Cardiac septum (tissue), 1 donor: Measurements from ENCODE around the gene GPER1. TPM values are rescaled to one million over a fixed set of nuclear protein-coding genes. Genes with fewer than 3 reads are reported as not detected.
"Not testable (repeated sequence)": the region's sequence is repeated elsewhere in the genome, so short reads cannot be mapped to it uniquely, and the experiment has no call there.

Experiments
- DNase-seq: peaks from one replicate; pipeline ENCODE4 v3.0.0-alpha.2; 2020; ENCODE audit warnings: low spot score
- intact Hi-C: fragments of 100-400 bp; cut with DNase I; formaldehyde crosslinking; loops from one replicate; pipeline ENCODE4 v1.14.0; 2022
- long read RNA-seq: library from polyadenylated mRNA; unstranded; transcript quantifications from one replicate; pipeline ENCODE4 v2.0.0, GENCODE V29; 2021
- total RNA-seq: library from RNA; stranded (reverse); fragmentation: NEBNext Ultra II Directional; extraction: Animal tissue kit (Norgen Biotek cat#: 25700); gene quantifications from one replicate; pipeline ENCODE4 v1.2.1, GENCODE V29; 2021
- donor health status: DM: no; HTN: no; CAD: no.

GPER1 gene
- 2.9 TPM for total RNA-seq
- long read RNA-seq, transcript GPER1-202 (2 exons, 2,639 nt): major isoform, 11 of 18 reads
- long read RNA-seq, partial matches to known transcripts: 3 of 18 reads
- long read RNA-seq, other reads (novel, unspliced or antisense): 4 of 18 reads

GRCh38 chr7:1087952-1088920 lies at the start of gene GPER1:
GPER1 (plus strand) TSS chr7:1088113; CDS start chr7:1091729, 3,616 bp downstream.
- intact Hi-C loops: loop anchor here (5.0 kb wide), 2 partner anchors 34 to 49 kb away; a partner anchor contains a TSS
- DNase-seq: no peak

GRCh38 chr7:1040233-1040632 lies 47.7 kb upstream of the GPER1 start:
- DNase-seq, intact Hi-C loops: not testable (repeated sequence)

GRCh38 chr7:1040790-1041189 lies 47.1 kb upstream of the GPER1 start:
- intact Hi-C loops: no loop called here

GRCh38 chr7:1041551-1042491 lies 46.1 kb upstream of the GPER1 start:
- intact Hi-C loops: no loop called here
- no peak for DNase-seq

More at GRCh38 chr7:1040790-1041189, 47.1 kb upstream of the GPER1 start:
- no peak for DNase-seq

- no peak for DNase-seq
- intact Hi-C loops: no loop called here
These were observed 45.5 kb upstream of the GPER1 start for GRCh38 chr7:1042492-1042833.

GRCh38 chr7:1043552-1044188 lies 44.2 kb upstream of the GPER1 start:
- no peak for DNase-seq
- intact Hi-C loops: loop anchor here (1.0 kb wide), 1 partner anchor 14 kb away; no protein-coding TSS in a partner anchor

- intact Hi-C loops: loop anchor here (1.0 kb wide), 1 partner anchor 15 kb away; no protein-coding TSS in a partner anchor
- peak; percentile 97 for DNase-seq
These were observed 43.5 kb upstream of the GPER1 start, which contains the start of gene GPR146 for GRCh38 chr7:1044189-1045068. GPR146 (plus strand) TSS chr7:1044546; CDS start chr7:1057516, 12,970 bp downstream.

GRCh38 chr7:1045069-1046063 lies 42.5 kb upstream of the GPER1 start:
- intact Hi-C loops: no loop called here
- DNase-seq: no peak

- no peak for DNase-seq
- intact Hi-C loops: no loop called here
These were observed 40.9 kb upstream of the GPER1 start for GRCh38 chr7:1046722-1047679.

GRCh38 chr7:1049006-1049741 lies 38.7 kb upstream of the GPER1 start:
- no peak for DNase-seq
- intact Hi-C loops: no loop called here

GRCh38 chr7:1049801-1050200 lies 38.1 kb upstream of the GPER1 start:
- DNase-seq: no peak
- intact Hi-C loops: no loop called here

GRCh38 chr7:1050254-1050906 lies 37.5 kb upstream of the GPER1 start:
- DNase-seq: no peak
- intact Hi-C loops: no loop called here

- DNase-seq: no peak
- intact Hi-C loops: no loop called here
These were observed 36.8 kb upstream of the GPER1 start for GRCh38 chr7:1050956-1051690.
